Loucy (cell line): ENCODE results near the gene MAP7D2.

Experiments used
- H2AFZ ChIP-seq: fragments of 200-600 bp; sonication (generic); 2 replicates; pipeline ENCODE4 v1.6.0; 2016; ENCODE audit warnings: antibody characterized with exemption, mild to moderate bottlenecking, low read length, moderate library complexity
- H3F3A ChIP-seq: fragments of 200-600 bp; 2 replicates; pipeline ENCODE4 v1.6.0; 2016; ENCODE audit warnings: antibody characterized with exemption, low read depth, mild to moderate bottlenecking
- H3K27me3 ChIP-seq: fragments of 200-600 bp; sonication (generic); 2 replicates; pipeline ENCODE4 v1.6.1; 2014; ENCODE audit warnings: low read length, mild to moderate bottlenecking; ENCODE audit not compliant: insufficient read depth, poor library complexity, severe bottlenecking
- H3K36me3 ChIP-seq: fragments of 200-600 bp; sonication (generic); 2 replicates; pipeline ENCODE4 v1.6.1; 2016; ENCODE audit warnings: low read length; ENCODE audit not compliant: insufficient read depth
- H3K4me1 ChIP-seq: fragments of 200-600 bp; sonication (generic); 2 replicates; pipeline ENCODE4 v1.5.1; 2014; ENCODE audit warnings: low read length, mild to moderate bottlenecking; ENCODE audit not compliant: insufficient read depth, poor library complexity, severe bottlenecking
- H3K4me2 ChIP-seq: fragments of 200-600 bp; sonication (generic); 2 replicates; pipeline ENCODE4 v1.6.0; 2014; ENCODE audit warnings: antibody characterized with exemption, low read length, low read depth, mild to moderate bottlenecking; ENCODE audit not compliant: poor library complexity, severe bottlenecking
- H3K4me3 ChIP-seq: fragments of 200-600 bp; sonication (generic); 2 replicates; pipeline ENCODE4 v1.5.1; 2014; ENCODE audit warnings: low read length, mild to moderate bottlenecking, mixed read lengths; ENCODE audit not compliant: poor library complexity, severe bottlenecking
- H3K79me2 ChIP-seq: fragments of 200-600 bp; sonication (generic); 2 replicates; pipeline ENCODE4 v1.6.1; 2014; ENCODE audit warnings: low read length; ENCODE audit not compliant: insufficient read depth
- H3K9ac ChIP-seq: fragments of 200-600 bp; sonication (generic); 2 replicates; pipeline ENCODE4 v1.6.0; 2014; ENCODE audit warnings: mild to moderate bottlenecking, low read depth, low read length, moderate library complexity; ENCODE audit not compliant: poor library complexity, severe bottlenecking
- H3K9me2 ChIP-seq: fragments of 200-600 bp; sonication (generic); replicated peaks from 2 replicates; pipeline ENCODE4 v1.6.1; 2016; ENCODE audit warnings: low read depth, low read length, mixed read lengths
- H3K9me3 ChIP-seq: fragments of 200-600 bp; sonication (generic); 2 replicates; pipeline ENCODE4 v1.6.1; 2014; ENCODE audit warnings: mild to moderate bottlenecking, antibody characterized with exemption, low read length, low read depth; ENCODE audit not compliant: insufficient read depth
- H4K20me1 ChIP-seq: fragments of 200-600 bp; sonication (generic); 2 replicates; pipeline ENCODE4 v1.6.0; 2014; ENCODE audit warnings: antibody characterized with exemption, low read length, mild to moderate bottlenecking; ENCODE audit not compliant: insufficient read depth, poor library complexity, severe bottlenecking
- CTCF ChIP-seq: fragments of 200-600 bp; sonication (generic); conservative IDR thresholded peaks from 2 replicates; pipeline ENCODE4 v1.5.1; 2014; ENCODE audit warnings: mild to moderate bottlenecking, antibody characterized with exemption, low read length
- EZH2phosphoT487 ChIP-seq: fragments of 200-600 bp; IDR thresholded peaks from 2 replicates; pipeline ENCODE4 v1.6.1; 2018; ENCODE audit warnings: antibody characterized with exemption, mild to moderate bottlenecking, moderate library complexity, borderline replicate concordance

The MAP7D2 gene

GRCh38 chrX:20149326-20149725 lies 32.6 kb upstream of the MAP7D2 start:
- no peaks in the 10 kb centered on the region for H3K9me2 ChIP-seq
- H2AFZ ChIP-seq: no peak overlapping the region
- H3K36me3 ChIP-seq: peaks cover 20% of the 10 kb centered on the region; the same call in 1 of the 2 replicates
- no peaks in the 10 kb centered on the region for H4K20me1 ChIP-seq
- H3K9me3 ChIP-seq: no peaks in the 10 kb centered on the region
- no peaks in the 10 kb centered on the region for H3K79me2 ChIP-seq
- no peak overlapping the region for H3K4me3 ChIP-seq
- peaks cover 5% of the 10 kb centered on the region for H3K4me1 ChIP-seq
- H3K9ac ChIP-seq: no peak overlapping the region
- H3K4me2 ChIP-seq: no peak overlapping the region
- no peaks in the 10 kb centered on the region for H3K27me3 ChIP-seq
- TF ChIP-seq EZH2phosphoT487 (no peak), CTCF (no peak)
- no peaks in the 10 kb centered on the region; the same call in 1 of the 2 replicates for H3F3A ChIP-seq

- Histone ChIP-seq H3K9me3 (no peaks in the 10 kb centered on the region), H3K9me2 (no peaks in the 10 kb centered on the region), H3K4me2 (no peak overlapping the region), H3K9ac (no peak overlapping the region), H3K79me2 (no peaks in the 10 kb centered on the region), H2AFZ (no peak overlapping the region), H3K27me3 (no peaks in the 10 kb centered on the region), H3K4me1 (peaks cover 14% of the 10 kb centered on the region), H3K4me3 (no peak overlapping the region), H3F3A (no peaks in the 10 kb centered on the region; the same call in 1 of the 2 replicates), H3K36me3 (peaks cover 10% of the 10 kb centered on the region; the same call in 1 of the 2 replicates), H4K20me1 (no peaks in the 10 kb centered on the region)
- TF ChIP-seq EZH2phosphoT487: no peak
- no peak for TF ChIP-seq CTCF
These were observed 30.9 kb upstream of the MAP7D2 start for GRCh38 chrX:20147561-20147960.

GRCh38 chrX:20144491-20144890 lies 27.8 kb upstream of the MAP7D2 start:
- no peaks in the 10 kb centered on the region; the same call in 1 of the 2 replicates for H3F3A ChIP-seq
- H3K4me3 ChIP-seq: no peak overlapping the region
- TF ChIP-seq CTCF: no peak
- TF ChIP-seq EZH2phosphoT487: no peak
- H3K36me3 ChIP-seq: no peaks in the 10 kb centered on the region
- H2AFZ ChIP-seq: no peak overlapping the region
- peaks cover 18% of the 10 kb centered on the region for H4K20me1 ChIP-seq
- H3K4me2 ChIP-seq: peak overlapping the region; percentile 16
- H3K79me2 ChIP-seq: peaks cover 19% of the 10 kb centered on the region
- no peak overlapping the region for H3K9ac ChIP-seq
- no peaks in the 10 kb centered on the region for H3K27me3 ChIP-seq
- no peaks in the 10 kb centered on the region for H3K9me3 ChIP-seq
- no peaks in the 10 kb centered on the region for H3K9me2 ChIP-seq
- H3K4me1 ChIP-seq: peaks cover 28% of the 10 kb centered on the region
